MV-4-11 (cell line): ENCODE measurements around the gene DEPDC4.

ENCODE experiments used
- DNase-seq: peaks from one replicate; lab custom pipeline; 2025; lab: John Stamatoyannopoulos, UW

Gene DEPDC4

GRCh38 chr12:100213016-100213891, 53.6 kb downstream of the DEPDC4 start:
- DNase-seq = no peak

GRCh38 chr12:100211698-100212097, 55.2 kb downstream of the DEPDC4 start:
- DNase-seq = no peak

- no peak for DNase-seq
Measured at GRCh38 chr12:100208834-100209233, 58.0 kb downstream of the DEPDC4 start.

GRCh38 chr12:100207311-100207710, 59.6 kb downstream of the DEPDC4 start:
- no peak for DNase-seq

GRCh38 chr12:100201604-100202423, 65.1 kb downstream of the DEPDC4 start:
- no peak for DNase-seq

- DNase-seq = peak; percentile 94
Measured at GRCh38 chr12:100200463-100201181, 66.3 kb downstream of the DEPDC4 start, which contains the start of gene ACTR6. Gene ACTR6, plus strand, starts transcription at chr12:100200815. Its CDS starts 37 bp downstream, at chr12:100200852.

GRCh38 chr12:100199347-100200149, 67.3 kb downstream of the DEPDC4 start:
- DNase-seq = peak; percentile 30

GRCh38 chr12:100199023-100199346, 67.9 kb downstream of the DEPDC4 start:
- no peak for DNase-seq

- DNase-seq = no peak
Measured at GRCh38 chr12:100197486-100197885, 69.4 kb downstream of the DEPDC4 start.

- DNase-seq = no peak
Measured at GRCh38 chr12:100193085-100193484, 73.8 kb downstream of the DEPDC4 start.
